ENCODE results near the gene DHRSX. TPM values are rescaled to one million over a fixed set of nuclear protein-coding genes. Genes with fewer than 3 reads are reported as not detected.
"Not testable (repeated sequence)": the region's sequence is repeated elsewhere in the genome, so short reads cannot be mapped to it uniquely, and the experiment has no call there.

The DHRSX gene
- total and polyA plus RNA-seq, 7 donors = 12.5 to 25.2 (median 16.1) TPM

DNA sequence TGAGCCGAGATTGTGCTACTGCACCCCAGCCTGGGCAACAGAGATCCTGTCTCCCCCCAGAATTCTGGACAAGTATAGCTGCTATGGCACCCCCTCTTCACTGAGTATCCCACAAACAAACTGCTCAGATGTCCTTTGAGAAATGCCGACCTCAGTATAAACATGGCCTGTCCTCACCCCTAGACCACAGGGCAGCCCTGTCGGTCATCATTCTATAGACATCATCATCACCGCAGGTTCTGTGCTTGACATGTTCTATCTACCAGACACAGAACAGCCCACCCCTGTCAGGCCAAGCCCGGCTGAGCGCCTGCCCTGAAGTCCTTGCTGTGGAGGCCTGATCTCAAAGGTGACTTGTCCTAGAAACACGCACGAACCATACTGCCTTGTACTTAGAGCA, 232.9 kb downstream of the DHRSX start:
- intact Hi-C loops (cut with DNase I) = no loop called here
- no peak overlapping the region for H3K4me3 ChIP-seq
- H3K27ac ChIP-seq = no peak overlapping the region
- no peak for DNase-seq
- peaks cover 0 to 22% (median 4%) of the 10 kb centered on the region in 4 donors for H3K36me3 ChIP-seq
- H3K4me1 ChIP-seq = no peaks in the 10 kb centered on the region
- H3K27me3 ChIP-seq = no peaks in the 10 kb centered on the region
- TF ChIP-seq POLR2AphosphoS5 (IDR thresholded peaks at IDR 0.05) (no peak), POLR2A (IDR thresholded peaks at IDR 0.05) (no peak), EP300 (IDR thresholded peaks at IDR 0.05) (no peak)
- TF ChIP-seq, protein P1, sequence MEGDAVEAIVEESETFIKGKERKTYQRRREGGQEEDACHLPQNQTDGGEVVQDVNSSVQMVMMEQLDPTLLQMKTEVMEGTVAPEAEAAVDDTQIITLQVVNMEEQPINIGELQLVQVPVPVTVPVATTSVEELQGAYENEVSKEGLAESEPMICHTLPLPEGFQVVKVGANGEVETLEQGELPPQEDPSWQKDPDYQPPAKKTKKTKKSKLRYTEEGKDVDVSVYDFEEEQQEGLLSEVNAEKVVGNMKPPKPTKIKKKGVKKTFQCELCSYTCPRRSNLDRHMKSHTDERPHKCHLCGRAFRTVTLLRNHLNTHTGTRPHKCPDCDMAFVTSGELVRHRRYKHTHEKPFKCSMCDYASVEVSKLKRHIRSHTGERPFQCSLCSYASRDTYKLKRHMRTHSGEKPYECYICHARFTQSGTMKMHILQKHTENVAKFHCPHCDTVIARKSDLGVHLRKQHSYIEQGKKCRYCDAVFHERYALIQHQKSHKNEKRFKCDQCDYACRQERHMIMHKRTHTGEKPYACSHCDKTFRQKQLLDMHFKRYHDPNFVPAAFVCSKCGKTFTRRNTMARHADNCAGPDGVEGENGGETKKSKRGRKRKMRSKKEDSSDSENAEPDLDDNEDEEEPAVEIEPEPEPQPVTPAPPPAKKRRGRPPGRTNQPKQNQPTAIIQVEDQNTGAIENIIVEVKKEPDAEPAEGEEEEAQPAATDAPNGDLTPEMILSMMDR (IDR thresholded peaks at IDR 0.05) = no peak
- H3K9me3 ChIP-seq = no peaks in the 10 kb centered on the region
- WGBS, 2 donors = 89 to 93% methylated on average over 8 of the region's 8 CpGs

- H3K4me1 ChIP-seq = peaks cover 0 to 11% (median 7%) of the 10 kb centered on the region in 4 donors
- H3K36me3 ChIP-seq = peaks cover 0 to 22% (median 4%) of the 10 kb centered on the region in 4 donors
- WGBS, 2 donors = 94 to 95% methylated on average over 26 of the region's 26 CpGs
- no peak overlapping the region for H3K27ac ChIP-seq
- intact Hi-C loops (cut with DNase I) = no loop called here
- no peaks in the 10 kb centered on the region for H3K27me3 ChIP-seq
- H3K4me3 ChIP-seq = no peak overlapping the region
- TF ChIP-seq POLR2AphosphoS5 (IDR thresholded peaks at IDR 0.05) (no peak), EP300 (IDR thresholded peaks at IDR 0.05) (no peak), POLR2A (IDR thresholded peaks at IDR 0.05) (no peak)
- TF ChIP-seq, protein P1 (IDR thresholded peaks at IDR 0.05) = no peak
- DNase-seq = no peak
- H3K9me3 ChIP-seq = no peaks in the 10 kb centered on the region
Observed at GRCh38 chrX:2266445-2267349, 234.1 kb downstream of the DHRSX start.

GRCh38 chrX:2265658-2266444, 234.9 kb downstream of the DHRSX start:
- peaks cover 0 to 22% (median 4%) of the 10 kb centered on the region in 4 donors for H3K36me3 ChIP-seq
- DNase-seq; H3K27ac ChIP-seq; H3K4me3 ChIP-seq; intact Hi-C loops (cut with DNase I); H3K9me3 ChIP-seq; H3K27me3 ChIP-seq: not testable (repeated sequence)
- peaks cover 0 to 11% (median 7%) of the 10 kb centered on the region in 4 donors for H3K4me1 ChIP-seq
- 97 to 98% methylated on average over 23 of the region's 23 CpGs for WGBS, 2 donors

DNA sequence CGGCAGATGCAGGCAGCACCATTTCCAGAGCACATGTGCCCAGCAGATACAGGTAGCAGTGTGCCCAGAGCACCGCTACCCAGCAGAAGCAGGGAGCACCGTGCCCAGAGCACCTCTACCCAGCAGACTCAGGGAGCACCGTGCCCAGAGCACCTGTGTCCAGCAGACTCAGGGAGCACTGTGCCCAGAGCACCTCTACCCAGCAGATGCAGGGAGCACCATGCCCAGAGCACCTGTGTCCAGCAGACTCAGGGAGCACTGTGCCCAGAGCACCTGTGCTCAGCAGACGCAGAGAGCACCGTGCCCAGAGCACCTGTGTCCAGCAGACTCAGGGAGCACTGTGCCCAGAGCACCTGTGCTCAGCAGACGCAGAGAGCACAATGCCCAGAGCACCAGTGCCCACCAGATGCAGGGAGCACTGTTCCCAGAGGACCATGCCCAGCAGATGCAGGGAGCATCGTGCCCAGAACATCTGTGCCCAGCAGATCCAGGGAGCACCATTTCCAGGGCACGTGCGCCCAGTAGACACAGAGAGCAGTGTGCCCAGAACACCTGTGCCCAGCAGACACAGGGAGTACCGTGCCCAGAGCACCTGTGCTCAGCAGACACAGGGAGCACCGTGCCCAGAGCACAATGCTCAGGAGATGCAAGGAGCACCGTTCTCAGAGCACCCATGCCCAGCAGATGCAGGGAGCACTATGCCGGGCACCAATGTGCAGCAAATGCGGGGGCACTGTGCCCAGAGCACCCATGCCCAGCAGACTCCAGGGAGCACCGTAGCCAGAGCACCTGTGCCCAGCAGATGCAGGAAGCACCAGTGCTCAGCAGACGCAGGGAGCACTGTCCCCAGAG, 236.4 kb downstream of the DHRSX start:
- no peak for DNase-seq
- intact Hi-C loops (cut with DNase I) = no loop called here
- Histone ChIP-seq H3K36me3 (peaks cover 0 to 18% (median 4%) of the 10 kb centered on the region in 4 donors), H3K27me3 (no peaks in the 10 kb centered on the region), H3K27ac (no peak overlapping the region), H3K4me1 (peaks cover 0 to 11% (median 7%) of the 10 kb centered on the region in 4 donors), H3K4me3 (no peak overlapping the region), H3K9me3 (no peaks in the 10 kb centered on the region)
- no peak for TF ChIP-seq POLR2AphosphoS5 (IDR thresholded peaks at IDR 0.05)
- TF ChIP-seq, protein P1 (IDR thresholded peaks at IDR 0.05) = no peak
- WGBS, 2 donors = 97 to 98% methylated on average over 17 of the region's 17 CpGs
